ENCODE measurements around the gene MAMDC2. TPM values are rescaled to one million over a fixed set of nuclear protein-coding genes. Genes with fewer than 3 reads are reported as not detected.

Gene MAMDC2
- polyA plus RNA-seq, 12 donors, result 6.4 to 17.6 (median 9.0) TPM; not detected in 1

- no peak for DNase-seq
Measured at GRCh38 chr9:70105147-70105546, 61.5 kb downstream of the MAMDC2 start.

GRCh38 chr9:70106571-70106970 lies 62.9 kb downstream of the MAMDC2 start:
- DNase-seq, result no peak

GRCh38 chr9:70107558-70107957 lies 63.9 kb downstream of the MAMDC2 start:
- DNase-seq, result no peak

GRCh38 chr9:70108181-70108580 lies 64.5 kb downstream of the MAMDC2 start:
- no peak for DNase-seq

GRCh38 chr9:70110194-70111041 lies 66.8 kb downstream of the MAMDC2 start:
- DNase-seq, result peak; percentile 27

- DNase-seq, result peak; percentile 77
Measured at GRCh38 chr9:70111042-70111602, 67.5 kb downstream of the MAMDC2 start.

GRCh38 chr9:70111641-70112236 lies 68.1 kb downstream of the MAMDC2 start:
- no peak for DNase-seq

GRCh38 chr9:70112981-70113380 lies 69.3 kb downstream of the MAMDC2 start:
- DNase-seq, result no peak

- DNase-seq, result peak; percentile 53
Measured at GRCh38 chr9:70113403-70114022, 69.9 kb downstream of the MAMDC2 start.

GRCh38 chr9:70114898-70115297 lies 71.2 kb downstream of the MAMDC2 start:
- DNase-seq, result no peak

GRCh38 chr9:70117835-70118319 lies 74.2 kb downstream of the MAMDC2 start:
- DNase-seq, result no peak

- DNase-seq, result no peak
Measured at GRCh38 chr9:70119786-70120185, 76.1 kb downstream of the MAMDC2 start.

GRCh38 chr9:70120834-70121510 lies 77.3 kb downstream of the MAMDC2 start:
- DNase-seq, result no peak

- no peak for DNase-seq
Measured at GRCh38 chr9:70121818-70122436, 78.3 kb downstream of the MAMDC2 start.

GRCh38 chr9:70123695-70124094 lies 80.0 kb downstream of the MAMDC2 start:
- no peak for DNase-seq

GRCh38 chr9:70125621-70126263 lies 82.1 kb downstream of the MAMDC2 start:
- no peak for DNase-seq

- DNase-seq, result no peak
Measured at GRCh38 chr9:70127036-70127435, 83.4 kb downstream of the MAMDC2 start.

- no peak for DNase-seq
Measured at GRCh38 chr9:70127540-70128416, 84.1 kb downstream of the MAMDC2 start.

GRCh38 chr9:70130266-70130665 lies 86.6 kb downstream of the MAMDC2 start:
- no peak for DNase-seq

GRCh38 chr9:70131296-70131695 lies 87.6 kb downstream of the MAMDC2 start:
- DNase-seq, result no peak
